H1 (cell line): ENCODE results near the gene NEURL1B. TPM values are rescaled to one million over a fixed set of nuclear protein-coding genes. Genes with fewer than 3 reads are reported as not detected.

Source experiments
- CTCF ChIA-PET: fragments of 300-600 bp; sonication (Branson Sonifier 250); formaldehyde crosslinking; loops from one replicate; lab custom pipeline; 2021; ENCODE audit not compliant: partially characterized antibody; lab: Charles Lee
- POLR2A ChIA-PET: fragments of 300-600 bp; sonication (Branson Sonifier 250); formaldehyde crosslinking; loops from one replicate; lab custom pipeline; 2021; ENCODE audit warnings: inconsistent platforms; ENCODE audit not compliant: partially characterized antibody; lab: Charles Lee
- DNase-seq, 2 experiments: peaks; one replicate each; pipeline versions ENCODE4 v3.0.0 to v3.0.0-alpha.2; 2010 to 2022; ENCODE audit warnings: low spot score in 2 of 2, low read depth in 1 of 2, mixed read lengths in 1 of 2
- FAIRE-seq: peaks from 2 replicates; lab custom pipeline; 2011; peaks lifted over from hg19 to GRCh38; lab: Jason Lieb, UNC
- H2AFZ ChIP-seq: 2 replicates; pipeline ENCODE4 v1.8.1; 2012; ENCODE audit warnings: low read length, inconsistent platforms
- H2AK5ac ChIP-seq: 2 replicates; pipeline ENCODE4 v1.6.1; 2013; ENCODE audit warnings: low read depth, low read length
- H2BK120ac ChIP-seq: replicated peaks from 2 replicates; pipeline ENCODE3; 2013; ENCODE audit warnings: low read depth, low read length, inconsistent platforms
- H2BK12ac ChIP-seq: 2 replicates; pipeline ENCODE4 v1.6.1; 2013; ENCODE audit warnings: low read depth, low read length
- H2BK15ac ChIP-seq: 2 replicates; pipeline ENCODE4 v1.6.1; 2013; ENCODE audit warnings: low read length
- H2BK20ac ChIP-seq: 2 replicates; pipeline ENCODE4 v1.6.1; 2013; ENCODE audit warnings: low read length
- H2BK5ac ChIP-seq: 2 replicates; pipeline ENCODE4 v1.6.1; 2013; ENCODE audit warnings: low read depth, low read length
- H3K14ac ChIP-seq: 2 replicates; pipeline ENCODE4 v1.6.1; 2013; ENCODE audit warnings: inconsistent platforms; ENCODE audit not compliant: insufficient read length
- H3K18ac ChIP-seq: 2 replicates; pipeline ENCODE4 v1.6.1; 2013; ENCODE audit warnings: low read length; ENCODE audit errors: extremely low read depth
- H3K23ac ChIP-seq: 2 replicates; pipeline ENCODE4 v1.6.1; 2013; ENCODE audit warnings: inconsistent platforms; ENCODE audit not compliant: insufficient read length
- H3K23me2 ChIP-seq: 2 replicates; pipeline ENCODE4 v1.6.1; 2013; ENCODE audit warnings: low read depth, low read length
- H3K27ac ChIP-seq: 2 replicates; pipeline ENCODE4 v1.6.1; 2011; ENCODE audit warnings: low read depth, low read length, inconsistent platforms
- H3K27me3 ChIP-seq, 4 experiments: replicated peaks in 1 of 4; 1 replicate in 1 of 4; 2 replicates in 3 of 4; pipeline versions ENCODE4 v1.6.1 to v1.8.1; 2011 to 2013; ENCODE audit warnings: low read length in 3 of 4, mild to moderate bottlenecking in 3 of 4, inconsistent platforms in 2 of 4, mixed read lengths in 2 of 4, moderate library complexity in 1 of 4; ENCODE audit not compliant: control insufficient read depth in 3 of 4, insufficient read depth in 3 of 4; ENCODE audit errors: extremely low read depth in 1 of 4
- H3K36me3 ChIP-seq, 4 experiments: 2 replicates each; pipeline versions ENCODE4 v1.6.1 to v1.8.1; 2011 to 2013; ENCODE audit warnings: mild to moderate bottlenecking in 4 of 4, low read length in 3 of 4, moderate library complexity in 2 of 4, control low read depth in 1 of 4, inconsistent platforms in 1 of 4; ENCODE audit not compliant: insufficient read depth in 4 of 4, control insufficient read depth in 2 of 4
- H3K4ac ChIP-seq: replicated peaks from 2 replicates; pipeline ENCODE3; 2013; ENCODE audit warnings: low read length, low read depth, mixed read lengths, inconsistent platforms; ENCODE audit not compliant: insufficient read length
- H3K4me1 ChIP-seq, 4 experiments: replicated peaks in 1 of 4; 1 replicate in 1 of 4; 2 replicates in 3 of 4; pipeline versions ENCODE4 v1.6.1 to v1.8.1; 2011 to 2013; ENCODE audit warnings: low read length in 3 of 4, inconsistent platforms in 2 of 4, mixed read lengths in 1 of 4; ENCODE audit not compliant: insufficient read depth in 4 of 4, control insufficient read depth in 3 of 4
- H3K4me2 ChIP-seq, 2 experiments: 2 replicates each; pipeline versions ENCODE4 v1.6.1 to v1.8.1; 2011 to 2013; ENCODE audit warnings: low read depth in 2 of 2, low read length in 2 of 2, control low read depth in 1 of 2, inconsistent platforms in 1 of 2, mild to moderate bottlenecking in 1 of 2; ENCODE audit not compliant: insufficient read depth in 1 of 2
- H3K4me3 ChIP-seq, 4 experiments: fragments of 200-600, 300-600 bp in 1 of 4; sonication (generic), shearing (Covaris generic), sonication (Bioruptor Twin) in 1 of 4; 2 replicates each; pipeline versions ENCODE4 v1.5.1 to v1.8.1; 2011 to 2016; ENCODE audit warnings: low read length in 4 of 4, low read depth in 3 of 4, control low read depth in 2 of 4, inconsistent platforms in 2 of 4, mild to moderate bottlenecking in 2 of 4, mixed read lengths in 1 of 4, moderate library complexity in 1 of 4; ENCODE audit not compliant: insufficient read depth in 2 of 4; ENCODE audit errors: extremely low read depth in 1 of 4
- H3K56ac ChIP-seq: replicated peaks from 2 replicates; pipeline ENCODE3; 2013; ENCODE audit warnings: low read depth, mild to moderate bottlenecking, mixed read lengths, low read length, inconsistent platforms; ENCODE audit not compliant: insufficient read length
- H3K79me1 ChIP-seq: 2 replicates; pipeline ENCODE4 v1.6.1; 2013; ENCODE audit warnings: low read depth, low read length, control low read depth
- H3K79me2 ChIP-seq, 2 experiments: 2 replicates each; pipeline versions ENCODE4 v1.6.1 to v1.8.1; 2012 to 2013; ENCODE audit warnings: low read length in 2 of 2, mild to moderate bottlenecking in 2 of 2, inconsistent platforms in 1 of 2; ENCODE audit not compliant: insufficient read depth in 2 of 2, control insufficient read depth in 1 of 2
- H3K9ac ChIP-seq, 4 experiments: replicated peaks in 1 of 4; 1 replicate in 1 of 4; 2 replicates in 3 of 4; pipeline versions ENCODE4 v1.6.1 to v1.8.1; 2011 to 2013; ENCODE audit warnings: low read depth in 3 of 4, low read length in 3 of 4, control low read depth in 2 of 4, mild to moderate bottlenecking in 2 of 4, moderate library complexity in 2 of 4, inconsistent platforms in 1 of 4; ENCODE audit errors: extremely low read depth in 1 of 4
- H3K9me3 ChIP-seq, 2 experiments: 2 replicates each; pipeline versions ENCODE4 v1.6.1 to v1.8.1; 2012 to 2013; ENCODE audit warnings: mild to moderate bottlenecking in 2 of 2, moderate library complexity in 2 of 2, control low read depth in 1 of 2, inconsistent platforms in 1 of 2, low read depth in 1 of 2, low read length in 1 of 2, mixed read lengths in 1 of 2; ENCODE audit not compliant: insufficient read depth in 2 of 2
- H4K20me1 ChIP-seq, 2 experiments: replicated peaks in 1 of 2; 2 replicates each; pipeline versions ENCODE3 to v1.8.1; 2011 to 2013; ENCODE audit warnings: inconsistent platforms in 2 of 2, low read length in 2 of 2, mild to moderate bottlenecking in 1 of 2; ENCODE audit not compliant: insufficient read depth in 2 of 2, control insufficient read depth in 1 of 2
- H4K5ac ChIP-seq: 2 replicates; pipeline ENCODE4 v1.6.1; 2013; ENCODE audit warnings: low read length, low read depth, mixed read lengths, inconsistent platforms; ENCODE audit not compliant: insufficient read length
- H4K8ac ChIP-seq: 2 replicates; pipeline ENCODE4 v1.8.0; 2013; ENCODE audit warnings: mild to moderate bottlenecking, moderate library complexity, low read length, inconsistent platforms; ENCODE audit not compliant: insufficient read depth; ENCODE audit errors: extremely low read depth
- H4K91ac ChIP-seq: replicated peaks from 2 replicates; pipeline ENCODE3; 2013; ENCODE audit warnings: low read length, mixed read lengths, inconsistent platforms; ENCODE audit not compliant: insufficient read length
- CHD2 ChIP-seq: IDR thresholded peaks from 2 replicates; pipeline ENCODE4 v1.6.1; 2012; ENCODE audit warnings: low read length, improper control_type of control experiment
- YY1 ChIP-seq: IDR thresholded peaks from 2 replicates; pipeline ENCODE4 v1.6.1; 2011; ENCODE audit warnings: low read depth, mild to moderate bottlenecking, low read length
- whole genome bisulfite sequencing, 2 experiments: shearing (Covaris generic) in 1 of 2; methylation state at CpG; one replicate each; pipeline versions ENCODE4 v1.1.6 to v1.1.7; 2013 to 2015; ENCODE audit warnings: low lambda C conversion rate in 2 of 2, mixed read lengths in 2 of 2, inconsistent platforms in 1 of 2, low coverage in 1 of 2, missing lambda C conversion rate in 1 of 2; ENCODE audit not compliant: insufficient replicate concordance in 2 of 2, insufficient coverage in 1 of 2, insufficient read length in 1 of 2; ENCODE audit errors: extremely low coverage in 1 of 2, missing lambda C conversion rate in 1 of 2; 5-methylcytosine and 5-hydroxymethylcytosine counted together
- polyA plus RNA-seq, 7 experiments: library from polyadenylated mRNA; depleted of rRNA in 3 of 7; stranded (reverse) in 5 of 7; unstranded in 2 of 7; fragments of >200 nt in 5 of 7; fragments of 200-250 nt in 2 of 7; gene quantifications; 1 replicate in 5 of 7; 2 replicates in 1 of 7; 4 replicates in 1 of 7; pipeline versions ENCODE4 v1.2.1 to v1.2.3, GENCODE V29; 2011 to 2013; ENCODE audit warnings: missing spikeins in 2 of 7, mixed read lengths in 2 of 7
- total RNA-seq: library from RNA; stranded (reverse); fragmentation: NEBNext Ultra II Directional; extraction: Animal tissue kit (Norgen Biotek cat#: 25700); gene quantifications from 2 replicates; pipeline ENCODE4 v1.2.1, GENCODE V29; 2021

Gene NEURL1B
- total and polyA plus RNA-seq, 2 of the 8 experiments (the other 6 are each of a cell fraction or from before 2014, with no cell fraction given) = 3.3 to 6.1 TPM

DNA sequence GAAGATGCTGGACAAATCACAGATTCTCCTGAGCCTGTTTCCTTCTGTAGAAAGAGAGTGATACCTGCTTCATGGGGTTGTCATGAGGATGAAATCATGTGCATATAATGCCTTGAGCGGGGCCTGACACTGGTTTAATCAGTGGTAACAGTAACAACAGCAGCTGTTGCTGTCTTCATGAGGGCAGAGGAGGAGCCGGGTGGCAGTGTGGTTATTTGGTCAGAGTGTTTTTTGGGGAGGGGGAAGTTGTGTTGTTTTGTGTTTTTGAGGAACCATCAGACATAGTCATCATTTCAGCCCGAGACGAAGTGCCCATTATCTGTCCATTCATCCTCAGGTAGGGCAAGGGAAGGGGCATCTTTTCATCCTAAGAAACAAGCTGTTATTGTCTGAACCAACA lies 44.0 kb downstream of the NEURL1B start:
- Histone ChIP-seq H2BK120ac (no peak overlapping the region), H3K9me3 (no peaks in the 10 kb centered on the region), H3K79me1 (no peaks in the 10 kb centered on the region; the same call in 1 of the 2 replicates), H3K23ac (no peak overlapping the region), H3K56ac (no peak overlapping the region), H3K4me1 (peaks cover 0 to 9% (median 3%) of the 10 kb centered on the region in 4 experiments; a peak in 3 of 7 replicates), H2BK20ac (no peak overlapping the region), H2BK15ac (no peak overlapping the region), H3K27ac (no peak overlapping the region), H2AFZ (no peak overlapping the region), H2BK5ac (no peak overlapping the region), H3K18ac (no peak overlapping the region), H3K9ac (no peak overlapping the region), H3K4ac (no peak overlapping the region), H2AK5ac (no peak overlapping the region), H3K4me2 (no peak overlapping the region), H4K20me1 (peaks cover 0 to under 1% of the 10 kb centered on the region in 2 experiments), H4K5ac (no peak overlapping the region), H3K4me3 (no peak overlapping the region), H4K8ac (no peak overlapping the region), H3K14ac (no peak overlapping the region), H2BK12ac (no peak overlapping the region), H3K27me3 (peaks cover 10 to 37% (median 29%) of the 10 kb centered on the region in 4 experiments), H4K91ac (no peak overlapping the region), H3K36me3 (no peaks in the 10 kb centered on the region), H3K23me2 (peaks cover 5% of the 10 kb centered on the region), H3K79me2 (no peaks in the 10 kb centered on the region)
- 88% methylated on average over 4 of the region's 4 CpGs; no CpG with 5 or more reads in 1 of the 2 experiments for WGBS, 2 experiments
- POLR2A ChIA-PET = interaction anchor here (1.7 kb wide), 1 partner anchor 13 kb away, joined by 8 read pairs; no protein-coding TSS in a partner anchor
- DNase-seq (no peak), FAIRE-seq (no peak)
- CTCF ChIA-PET = interaction anchor here (0.8 to 10.6 kb wide), 9 partner anchors 10 to 234 kb away, joined by 3 to 113 read pairs (median 6); partner anchors contain the start of gene NEURL1B
- TF ChIP-seq CHD2 (no peak), YY1 (no peak)
